ENCODE data around the gene PTCHD1. TPM values are rescaled to one million over a fixed set of nuclear protein-coding genes. Genes with fewer than 3 reads are reported as not detected.

The PTCHD1 gene
- polyA plus RNA-seq, 1 donor from 2014 or later = 10.0 TPM

DNA sequence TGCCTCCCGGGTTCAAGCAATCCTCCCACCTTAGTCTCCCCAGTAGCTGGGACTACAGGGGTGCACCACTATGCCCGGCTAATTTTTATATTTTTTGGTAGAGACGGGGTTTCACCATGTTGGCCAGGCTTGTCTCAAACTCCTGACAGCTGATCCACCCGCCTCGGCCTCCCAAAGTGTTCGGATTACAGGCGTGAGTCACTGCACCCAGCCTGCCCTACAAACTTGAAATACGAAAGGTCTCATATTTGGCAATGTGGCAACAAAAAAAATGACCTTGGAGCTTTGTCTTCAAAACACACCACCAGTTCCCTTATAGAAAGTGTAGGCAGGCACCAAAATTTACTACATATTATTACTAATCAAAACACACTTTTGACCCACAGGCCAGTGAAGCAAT, 22.9 kb upstream of the PTCHD1 start:
- TF ChIP-seq RAD21 (conservative IDR thresholded peaks at IDR 0.05) = no peak
- TF ChIP-seq, protein P1, sequence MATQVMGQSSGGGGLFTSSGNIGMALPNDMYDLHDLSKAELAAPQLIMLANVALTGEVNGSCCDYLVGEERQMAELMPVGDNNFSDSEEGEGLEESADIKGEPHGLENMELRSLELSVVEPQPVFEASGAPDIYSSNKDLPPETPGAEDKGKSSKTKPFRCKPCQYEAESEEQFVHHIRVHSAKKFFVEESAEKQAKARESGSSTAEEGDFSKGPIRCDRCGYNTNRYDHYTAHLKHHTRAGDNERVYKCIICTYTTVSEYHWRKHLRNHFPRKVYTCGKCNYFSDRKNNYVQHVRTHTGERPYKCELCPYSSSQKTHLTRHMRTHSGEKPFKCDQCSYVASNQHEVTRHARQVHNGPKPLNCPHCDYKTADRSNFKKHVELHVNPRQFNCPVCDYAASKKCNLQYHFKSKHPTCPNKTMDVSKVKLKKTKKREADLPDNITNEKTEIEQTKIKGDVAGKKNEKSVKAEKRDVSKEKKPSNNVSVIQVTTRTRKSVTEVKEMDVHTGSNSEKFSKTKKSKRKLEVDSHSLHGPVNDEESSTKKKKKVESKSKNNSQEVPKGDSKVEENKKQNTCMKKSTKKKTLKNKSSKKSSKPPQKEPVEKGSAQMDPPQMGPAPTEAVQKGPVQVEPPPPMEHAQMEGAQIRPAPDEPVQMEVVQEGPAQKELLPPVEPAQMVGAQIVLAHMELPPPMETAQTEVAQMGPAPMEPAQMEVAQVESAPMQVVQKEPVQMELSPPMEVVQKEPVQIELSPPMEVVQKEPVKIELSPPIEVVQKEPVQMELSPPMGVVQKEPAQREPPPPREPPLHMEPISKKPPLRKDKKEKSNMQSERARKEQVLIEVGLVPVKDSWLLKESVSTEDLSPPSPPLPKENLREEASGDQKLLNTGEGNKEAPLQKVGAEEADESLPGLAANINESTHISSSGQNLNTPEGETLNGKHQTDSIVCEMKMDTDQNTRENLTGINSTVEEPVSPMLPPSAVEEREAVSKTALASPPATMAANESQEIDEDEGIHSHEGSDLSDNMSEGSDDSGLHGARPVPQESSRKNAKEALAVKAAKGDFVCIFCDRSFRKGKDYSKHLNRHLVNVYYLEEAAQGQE (IDR thresholded peaks at IDR 0.05; ENCODE audit: borderline replicate concordance) = no peak
- no peak for TF ChIP-seq SMC3 (conservative IDR thresholded peaks at IDR 0.05; ENCODE audit: poor library complexity)
- no peak for TF ChIP-seq POLR2AphosphoS5 (IDR thresholded peaks at IDR 0.05)
- H3K27ac ChIP-seq (ENCODE audit: low read length) = no peak overlapping the region
- no peak overlapping the region for H3K4me2 ChIP-seq (ENCODE audit: low read length)
- no peak overlapping the region for H3K4me3 ChIP-seq (ENCODE audit: low read length)
- H3K79me2 ChIP-seq (replicated peaks; ENCODE audit: insufficient read depth, low read length) = no peaks in the 10 kb centered on the region
- H2AFZ ChIP-seq (ENCODE audit: low read depth, low read length) = no peak overlapping the region
- H3K27me3 ChIP-seq (ENCODE audit: insufficient read depth, low read depth, low read length) = no peaks in the 10 kb centered on the region
- H3K9me2 ChIP-seq (ENCODE audit: insufficient read depth, low read length) = no peaks in the 10 kb centered on the region
- no peak overlapping the region for H3K9ac ChIP-seq (ENCODE audit: low read length)
- H3K9me3 ChIP-seq (ENCODE audit: low read length) = no peaks in the 10 kb centered on the region
- H3K36me3 ChIP-seq (ENCODE audit: insufficient read depth, low read length) = no peaks in the 10 kb centered on the region
- H3F3A ChIP-seq (ENCODE audit: insufficient read depth, low read length, poor library complexity, severe bottlenecking) = no peaks in the 10 kb centered on the region
- no peaks in the 10 kb centered on the region for H4K20me1 ChIP-seq (ENCODE audit: insufficient read depth)

- H3F3A ChIP-seq (ENCODE audit: insufficient read depth, low read length, poor library complexity, severe bottlenecking) = no peaks in the 10 kb centered on the region
- no peak overlapping the region for H3K27ac ChIP-seq (ENCODE audit: low read length)
- H3K9me3 ChIP-seq (ENCODE audit: low read length) = no peaks in the 10 kb centered on the region
- no peaks in the 10 kb centered on the region for H4K20me1 ChIP-seq (ENCODE audit: insufficient read depth)
- H3K79me2 ChIP-seq (replicated peaks; ENCODE audit: insufficient read depth, low read length) = no peaks in the 10 kb centered on the region
- H3K4me2 ChIP-seq (ENCODE audit: low read length) = no peak overlapping the region
- H3K4me3 ChIP-seq (ENCODE audit: low read length) = no peak overlapping the region
- no peak overlapping the region for H3K9ac ChIP-seq (ENCODE audit: low read length)
- H3K27me3 ChIP-seq (ENCODE audit: insufficient read depth, low read depth, low read length) = no peaks in the 10 kb centered on the region
- H3K36me3 ChIP-seq (ENCODE audit: insufficient read depth, low read length) = no peaks in the 10 kb centered on the region
- H3K9me2 ChIP-seq (ENCODE audit: insufficient read depth, low read length) = no peaks in the 10 kb centered on the region
- TF ChIP-seq SMC3 (conservative IDR thresholded peaks at IDR 0.05; ENCODE audit: poor library complexity) (no peak), CTCF (IDR thresholded peaks at IDR 0.05; ENCODE audit: poor library complexity, severe bottlenecking) (no peak), MXI1 (conservative IDR thresholded peaks at IDR 0.05; ENCODE audit: poor library complexity, severe bottlenecking) (no peak), EZH2 (IDR thresholded peaks at IDR 0.05; ENCODE audit: borderline replicate concordance, insufficient read depth, low read length, poor library complexity, severe bottlenecking) (no peak), RAD21 (conservative IDR thresholded peaks at IDR 0.05) (no peak), TAF1 (IDR thresholded peaks at IDR 0.05; ENCODE audit: low read depth) (no peak), EP300 (conservative IDR thresholded peaks at IDR 0.05; ENCODE audit: poor library complexity, severe bottlenecking) (no peak), POLR2AphosphoS5 (IDR thresholded peaks at IDR 0.05) (no peak)
- TF ChIP-seq, protein P1 (IDR thresholded peaks at IDR 0.05; ENCODE audit: borderline replicate concordance) = no peak
- no peak overlapping the region for H2AFZ ChIP-seq (ENCODE audit: low read depth, low read length)
Observed at GRCh38 chrX:23312136-23312535, 22.5 kb upstream of the PTCHD1 start.
